Measurements from ENCODE around the gene MAP3K2.
A peak's percentile ranks its signal among the peaks of the same experiment; 100 is the strongest.
"Not testable (repeated sequence)": the region's sequence is repeated elsewhere in the genome, so short reads cannot be mapped to it uniquely, and the experiment has no call there.

The MAP3K2 gene

DNA sequence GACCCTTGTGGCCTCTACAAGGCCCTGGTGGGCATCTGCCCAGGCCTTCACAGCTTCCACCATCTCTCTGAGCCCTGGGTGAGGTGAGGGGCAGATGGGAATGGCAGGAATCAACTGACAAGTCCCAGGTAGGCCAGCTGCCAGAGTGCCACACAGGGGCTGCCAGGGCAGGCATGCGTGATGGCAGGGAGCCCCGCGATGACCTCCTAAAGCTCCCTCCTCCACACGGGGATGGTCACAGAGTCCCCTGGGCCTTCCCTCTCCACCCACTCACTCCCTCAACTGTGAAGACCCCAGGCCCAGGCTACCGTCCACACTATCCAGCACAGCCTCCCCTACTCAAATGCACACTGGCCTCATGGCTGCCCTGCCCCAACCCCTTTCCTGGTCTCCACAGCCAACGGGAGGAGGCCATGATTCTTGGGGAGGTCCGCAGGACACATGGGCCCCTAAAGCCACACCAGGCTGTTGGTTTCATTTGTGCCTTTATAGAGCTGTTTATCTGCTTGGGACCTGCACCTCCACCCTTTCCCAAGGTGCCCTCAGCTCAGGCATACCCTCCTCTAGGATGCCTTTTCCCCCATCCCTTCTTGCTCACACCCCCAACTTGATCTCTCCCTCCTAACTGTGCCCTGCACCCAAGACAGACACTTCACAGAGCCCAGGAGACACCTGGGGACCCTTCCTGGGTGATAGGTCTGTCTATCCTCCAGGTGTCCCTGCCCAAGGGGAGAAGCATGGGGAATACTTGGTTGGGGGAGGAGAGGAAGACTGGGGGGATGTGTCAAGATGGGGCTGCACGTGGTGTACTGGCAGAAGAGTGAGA, 32.5 kb upstream of the MAP3K2 start:
- no peak for DNase-seq (ENCODE audit: low spot score)

- DNase-seq (ENCODE audit: low spot score), result no peak
Measured at GRCh38 chr2:127419448-127420038, 31.8 kb upstream of the MAP3K2 start.

DNA sequence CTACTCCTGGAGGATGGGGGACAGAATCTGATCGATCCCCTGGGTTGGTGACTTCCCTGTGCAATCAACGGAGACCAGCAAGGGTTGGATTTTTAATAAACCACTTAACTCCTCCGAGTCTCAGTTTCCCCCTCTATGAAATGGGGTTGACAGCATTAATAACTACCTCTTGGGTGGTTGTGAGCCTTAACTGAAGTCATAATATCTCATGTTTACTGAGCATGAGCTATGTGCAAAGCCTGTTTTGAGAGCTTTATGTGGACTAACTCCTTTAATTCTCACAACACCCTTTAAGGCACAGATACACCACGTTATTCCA, 31.3 kb upstream of the MAP3K2 start:
- no peak for DNase-seq (ENCODE audit: low spot score)

- DNase-seq (ENCODE audit: low spot score), result no peak
Measured at GRCh38 chr2:127418300-127419111, 30.7 kb upstream of the MAP3K2 start, which contains the start of gene PROC. PROC (plus strand) TSS chr2:127418427; CDS start chr2:127419943, 1,516 bp downstream.

GRCh38 chr2:127417406-127417805, 29.6 kb upstream of the MAP3K2 start:
- DNase-seq (ENCODE audit: low spot score), result no peak

DNA sequence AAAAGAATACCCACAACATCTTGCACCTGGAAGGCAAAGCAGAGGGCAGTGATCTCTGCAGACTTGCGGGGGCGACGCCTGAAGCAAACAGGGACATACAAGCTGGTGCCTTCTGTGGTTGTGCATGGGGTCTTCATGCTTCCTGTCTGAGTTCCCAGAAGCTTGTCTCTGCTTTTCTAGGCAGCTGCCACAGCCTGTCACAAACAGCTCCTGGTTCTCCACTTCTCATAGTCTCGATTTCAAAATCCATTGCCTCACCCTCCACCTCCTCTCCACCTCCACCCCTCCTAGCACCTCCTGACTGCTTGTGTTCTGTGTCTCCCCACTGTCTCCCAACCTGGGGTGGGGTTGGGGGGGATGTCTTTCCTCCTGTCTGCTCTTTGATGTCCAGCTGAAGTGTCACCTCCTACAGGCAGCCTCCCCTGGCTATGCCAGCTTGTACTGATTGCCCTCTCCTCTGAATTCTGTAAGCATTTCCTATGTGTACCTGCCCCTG, 28.8 kb upstream of the MAP3K2 start:
- DNase-seq (ENCODE audit: low spot score), result no peak

DNA sequence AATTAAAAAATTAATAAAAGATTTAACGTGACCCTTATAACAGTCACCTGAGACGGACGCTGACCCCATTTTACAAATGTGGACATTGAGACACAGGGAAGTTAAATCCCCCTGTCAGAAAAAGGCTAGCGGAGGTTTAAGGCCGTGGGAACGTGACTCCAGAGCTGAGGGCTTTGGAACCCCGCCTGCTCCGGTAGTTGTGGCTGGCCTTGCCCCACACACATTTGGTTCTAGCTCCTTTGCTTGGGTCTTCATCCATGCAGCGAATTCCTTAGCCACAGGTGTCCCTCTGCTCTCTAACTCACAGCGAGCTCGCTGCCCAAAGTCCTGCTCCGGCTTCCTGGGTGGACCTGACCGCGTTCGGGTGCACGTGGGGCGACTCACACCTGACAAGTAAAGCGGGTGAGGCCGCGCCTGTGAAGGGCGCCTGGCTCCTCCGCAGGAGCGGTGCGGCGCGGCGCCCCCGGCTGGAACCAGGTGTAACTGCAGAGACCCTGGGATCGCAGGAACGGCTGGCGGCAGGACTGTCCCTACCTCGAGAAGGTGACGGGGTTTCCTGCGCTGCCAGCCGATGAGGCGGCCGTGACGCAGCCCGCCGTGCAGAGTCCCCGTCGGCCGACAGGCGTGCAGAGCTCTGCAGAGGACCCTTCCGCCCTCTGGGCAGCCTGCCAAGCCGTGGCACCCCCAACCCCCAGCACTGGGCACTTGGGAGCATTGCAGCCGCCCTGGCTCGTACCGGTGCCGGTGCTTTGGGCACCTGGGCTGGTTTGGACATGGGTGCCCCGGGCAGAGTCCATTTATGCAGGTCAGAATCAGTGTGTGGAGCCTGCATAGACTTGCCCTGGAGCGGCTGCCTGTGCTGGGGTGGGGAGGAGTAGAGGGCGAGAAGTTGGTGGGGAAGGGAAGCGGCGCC, 28.1 kb upstream of the MAP3K2 start:
- peak; percentile 71 for DNase-seq (ENCODE audit: low spot score)

DNA sequence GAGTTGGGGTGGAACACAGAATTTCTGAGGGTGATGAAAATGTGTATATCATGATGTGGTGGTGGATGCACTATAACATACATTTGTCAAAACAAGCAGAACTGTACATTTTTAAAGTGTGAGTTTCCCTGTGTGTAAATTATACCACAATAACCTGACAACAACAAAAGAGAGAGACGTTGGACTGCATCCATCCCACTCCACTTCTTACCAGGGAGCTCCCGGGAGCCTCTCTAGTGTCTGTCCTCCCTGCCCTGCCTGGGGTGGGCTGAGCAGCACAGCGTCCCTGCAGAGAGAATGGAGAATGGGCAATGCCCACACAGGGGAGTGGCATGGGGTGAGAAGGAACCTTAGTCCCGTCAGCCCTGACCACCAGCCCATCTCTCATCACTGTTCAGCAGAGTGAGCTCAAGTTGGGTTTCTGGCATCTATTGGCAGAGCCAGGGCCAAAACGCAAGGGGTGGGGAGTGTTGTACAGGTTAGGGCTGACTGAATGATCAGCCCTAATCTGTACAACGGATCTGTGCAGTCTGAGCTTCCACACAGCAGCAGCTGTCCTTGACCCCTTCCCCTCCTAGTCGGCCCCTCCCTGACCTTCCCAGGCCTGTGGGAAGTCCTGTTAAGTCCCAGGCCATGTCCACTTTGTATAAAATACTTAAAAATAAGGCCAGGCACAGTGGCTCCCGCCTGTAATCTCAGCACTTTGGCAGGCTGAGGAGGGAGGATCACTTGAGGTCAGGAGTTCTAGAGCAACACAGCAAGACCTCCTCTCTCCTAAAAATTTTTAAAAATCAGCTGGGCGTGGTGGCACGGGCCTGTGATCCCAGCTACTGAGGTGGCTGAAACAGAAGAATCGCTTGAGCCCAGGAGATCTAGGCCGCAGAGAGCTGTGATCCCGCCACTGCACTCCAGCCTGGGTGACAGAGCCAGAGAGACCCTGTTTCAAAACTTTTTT, 27.1 kb upstream of the MAP3K2 start:
- DNase-seq (ENCODE audit: low spot score), result no peak

- no peak for DNase-seq (ENCODE audit: low spot score)
Measured at GRCh38 chr2:127413782-127414637, 26.2 kb upstream of the MAP3K2 start.

- no peak for DNase-seq (ENCODE audit: low spot score)
Measured at GRCh38 chr2:127413200-127413599, 25.4 kb upstream of the MAP3K2 start.

- no peak for DNase-seq (ENCODE audit: low spot score)
Measured at GRCh38 chr2:127411653-127412369, 24.0 kb upstream of the MAP3K2 start.

- no peak for DNase-seq (ENCODE audit: low spot score)
Measured at GRCh38 chr2:127410871-127411652, 23.3 kb upstream of the MAP3K2 start.

- not testable (repeated sequence) for DNase-seq (ENCODE audit: low spot score)
Measured at GRCh38 chr2:127409716-127410115, 21.9 kb upstream of the MAP3K2 start.

DNA sequence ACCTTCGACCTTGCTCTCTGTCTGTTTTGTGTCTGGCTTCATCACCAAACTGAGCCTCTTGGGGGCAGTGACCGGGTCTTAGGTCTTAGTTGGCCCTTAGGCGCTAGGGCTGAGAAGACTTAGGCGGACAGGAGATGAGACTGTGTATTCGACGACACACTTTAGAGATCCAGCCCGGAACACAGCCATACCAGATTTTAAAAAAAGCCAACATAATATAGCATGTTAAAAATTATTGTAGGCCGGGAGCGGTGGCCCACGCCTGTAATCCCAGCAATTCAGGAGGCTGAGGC, 21.0 kb upstream of the MAP3K2 start:
- DNase-seq (ENCODE audit: low spot score), result no peak

DNA sequence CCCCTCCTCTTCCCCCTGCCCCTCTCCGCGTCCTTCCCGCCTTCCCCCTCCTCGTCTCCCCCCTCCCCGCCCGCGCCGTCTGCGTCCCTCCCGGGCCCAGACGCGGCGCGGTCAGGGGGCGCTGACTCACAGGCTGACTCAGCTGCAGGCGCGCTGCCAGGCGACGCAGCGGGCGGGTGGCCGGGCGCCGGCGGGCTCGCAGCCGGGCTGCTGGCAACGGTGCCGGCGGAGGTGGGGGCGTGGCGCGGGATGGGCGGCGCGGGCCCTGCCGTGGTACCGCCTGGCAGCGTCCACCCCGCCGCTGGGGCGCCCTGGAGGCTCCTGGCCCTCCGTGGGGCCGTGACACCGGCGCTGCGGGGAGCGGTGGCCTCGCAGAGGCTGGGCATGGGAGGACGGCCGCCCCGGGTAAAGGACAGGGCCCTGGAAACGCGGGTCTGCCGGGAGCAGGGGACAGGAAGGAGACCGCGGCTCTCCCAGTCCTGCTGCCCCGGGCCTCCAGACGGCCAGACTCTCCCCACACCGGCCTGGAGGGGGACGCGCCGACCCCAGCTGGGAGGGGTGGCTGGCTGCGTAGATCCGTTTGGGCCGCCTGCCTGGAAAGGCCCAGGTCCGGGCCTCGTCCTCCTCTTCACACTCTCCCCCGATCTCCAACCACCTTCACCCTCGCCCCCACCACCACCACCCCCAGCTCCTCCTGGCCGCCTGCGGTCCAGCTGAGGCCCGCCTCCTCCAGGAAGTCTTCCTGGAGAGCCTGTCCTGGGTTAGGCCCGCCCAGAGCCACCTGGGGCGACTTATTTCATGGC, 20.4 kb upstream of the MAP3K2 start:
- peak; percentile 96 for DNase-seq (ENCODE audit: low spot score)

DNA sequence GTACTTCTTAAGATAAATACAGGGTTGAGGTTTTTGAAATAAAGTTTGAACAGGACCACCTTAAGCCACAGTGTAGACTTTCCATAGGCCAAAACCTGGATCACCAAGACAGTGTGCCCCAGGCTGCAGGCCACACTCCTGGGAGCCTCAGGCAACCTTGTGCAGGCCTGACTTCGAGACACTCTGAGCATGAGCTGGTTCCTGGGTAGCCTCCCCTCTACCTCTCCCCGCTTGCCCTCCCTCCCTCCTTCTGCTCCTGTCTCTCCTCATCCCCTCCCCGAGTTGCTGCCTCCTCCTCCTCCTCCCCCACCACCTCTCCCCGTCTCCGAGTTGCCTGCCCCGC, 19.9 kb upstream of the MAP3K2 start:
- DNase-seq (ENCODE audit: low spot score), result no peak

DNA sequence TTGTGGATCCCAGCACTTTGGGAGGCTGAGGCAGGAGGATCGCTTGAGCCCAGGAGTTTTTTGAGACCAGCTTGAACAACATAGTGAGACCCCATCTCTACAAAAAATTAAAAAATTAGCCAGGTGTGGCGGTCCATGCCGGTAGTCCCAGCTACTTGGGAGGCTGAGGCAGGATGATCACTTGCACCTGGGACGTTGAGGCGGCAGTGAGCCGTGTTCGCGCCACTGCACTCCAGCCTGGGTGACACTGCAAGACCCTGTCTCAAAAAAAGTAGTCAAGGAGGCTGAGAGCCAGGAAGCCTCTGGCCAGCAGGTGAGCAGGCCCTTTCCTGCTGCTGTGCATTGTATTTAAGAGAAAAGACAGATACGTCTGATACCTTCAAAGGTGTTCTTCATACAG, 19.3 kb upstream of the MAP3K2 start:
- DNase-seq (ENCODE audit: low spot score), result no peak

GRCh38 chr2:127406454-127406853, 18.7 kb upstream of the MAP3K2 start:
- DNase-seq (ENCODE audit: low spot score), result no peak
